ENCODE measurements around the gene BCDIN3D.

DNA sequence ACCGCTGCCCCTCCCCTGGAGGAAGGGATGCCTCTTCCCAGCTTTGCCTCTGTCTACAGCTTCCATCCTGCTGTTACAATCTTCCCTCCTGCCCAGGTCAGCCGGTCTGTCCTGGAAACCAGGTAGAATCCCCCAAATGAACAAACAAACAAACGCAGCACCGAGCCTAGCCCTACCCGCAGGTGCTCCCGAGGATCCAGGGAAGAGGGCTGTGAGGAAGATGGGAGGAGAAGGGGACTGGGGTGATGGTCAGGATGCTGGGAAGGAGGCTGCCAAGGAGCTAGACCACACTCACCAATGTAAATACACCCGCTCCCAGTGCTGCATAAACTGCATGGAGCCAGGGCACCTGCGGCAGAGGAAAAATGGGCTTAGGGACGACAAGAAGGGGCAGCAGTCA lies 44.2 kb upstream of the BCDIN3D start:
- TF ChIP-seq, protein P1, sequence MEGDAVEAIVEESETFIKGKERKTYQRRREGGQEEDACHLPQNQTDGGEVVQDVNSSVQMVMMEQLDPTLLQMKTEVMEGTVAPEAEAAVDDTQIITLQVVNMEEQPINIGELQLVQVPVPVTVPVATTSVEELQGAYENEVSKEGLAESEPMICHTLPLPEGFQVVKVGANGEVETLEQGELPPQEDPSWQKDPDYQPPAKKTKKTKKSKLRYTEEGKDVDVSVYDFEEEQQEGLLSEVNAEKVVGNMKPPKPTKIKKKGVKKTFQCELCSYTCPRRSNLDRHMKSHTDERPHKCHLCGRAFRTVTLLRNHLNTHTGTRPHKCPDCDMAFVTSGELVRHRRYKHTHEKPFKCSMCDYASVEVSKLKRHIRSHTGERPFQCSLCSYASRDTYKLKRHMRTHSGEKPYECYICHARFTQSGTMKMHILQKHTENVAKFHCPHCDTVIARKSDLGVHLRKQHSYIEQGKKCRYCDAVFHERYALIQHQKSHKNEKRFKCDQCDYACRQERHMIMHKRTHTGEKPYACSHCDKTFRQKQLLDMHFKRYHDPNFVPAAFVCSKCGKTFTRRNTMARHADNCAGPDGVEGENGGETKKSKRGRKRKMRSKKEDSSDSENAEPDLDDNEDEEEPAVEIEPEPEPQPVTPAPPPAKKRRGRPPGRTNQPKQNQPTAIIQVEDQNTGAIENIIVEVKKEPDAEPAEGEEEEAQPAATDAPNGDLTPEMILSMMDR (IDR thresholded peaks at IDR 0.05; ENCODE audit: low read depth, low read length, poor library complexity, severe bottlenecking), result no peak
- TF ChIP-seq EZH2phosphoT487 (IDR thresholded peaks at IDR 0.05; ENCODE audit: borderline replicate concordance, low read length), result no peak

Measured in DOHH2 (cell line).